Nephron progenitor cell (in vitro differentiated cells): ENCODE measurements around the gene LAMTOR2.
A peak's percentile ranks its signal among the peaks of the same experiment; 100 is the strongest.

Source experiments
- DNase-seq: peaks from one replicate; pipeline ENCODE4 v3.0.0; 2021
- H3K27ac Mint-ChIP-seq: 2 replicates; pipeline ENCODE4 v1.8.0; 2021; ENCODE audit warnings: mild to moderate bottlenecking, moderate library complexity, mixed read lengths
- H3K27me3 Mint-ChIP-seq: 2 replicates; pipeline ENCODE4 v1.8.0; 2021; ENCODE audit warnings: mild to moderate bottlenecking, low read depth, mixed read lengths; ENCODE audit not compliant: poor library complexity
- H3K36me3 Mint-ChIP-seq: 2 replicates; pipeline ENCODE4 v1.8.0; 2021; ENCODE audit warnings: low read depth, mixed read lengths
- H3K4me1 Mint-ChIP-seq: 2 replicates; pipeline ENCODE4 v1.8.0; 2021; ENCODE audit warnings: mixed read lengths
- H3K4me3 Mint-ChIP-seq: 2 replicates; pipeline ENCODE4 v1.8.0; 2021; ENCODE audit warnings: mild to moderate bottlenecking, moderate library complexity, mixed read lengths
- H3K9me3 Mint-ChIP-seq: 2 replicates; pipeline ENCODE4 v1.8.0; 2021; ENCODE audit warnings: mild to moderate bottlenecking, moderate library complexity, mixed read lengths
- TF ChIP-seq, protein P1 (sequence below): fragments of 200-600 bp; sonication (generic); IDR thresholded peaks from 2 replicates; pipeline ENCODE4 v1.5.0; 2021; ENCODE audit warnings: antibody characterized with exemption

LAMTOR2 gene

DNA sequence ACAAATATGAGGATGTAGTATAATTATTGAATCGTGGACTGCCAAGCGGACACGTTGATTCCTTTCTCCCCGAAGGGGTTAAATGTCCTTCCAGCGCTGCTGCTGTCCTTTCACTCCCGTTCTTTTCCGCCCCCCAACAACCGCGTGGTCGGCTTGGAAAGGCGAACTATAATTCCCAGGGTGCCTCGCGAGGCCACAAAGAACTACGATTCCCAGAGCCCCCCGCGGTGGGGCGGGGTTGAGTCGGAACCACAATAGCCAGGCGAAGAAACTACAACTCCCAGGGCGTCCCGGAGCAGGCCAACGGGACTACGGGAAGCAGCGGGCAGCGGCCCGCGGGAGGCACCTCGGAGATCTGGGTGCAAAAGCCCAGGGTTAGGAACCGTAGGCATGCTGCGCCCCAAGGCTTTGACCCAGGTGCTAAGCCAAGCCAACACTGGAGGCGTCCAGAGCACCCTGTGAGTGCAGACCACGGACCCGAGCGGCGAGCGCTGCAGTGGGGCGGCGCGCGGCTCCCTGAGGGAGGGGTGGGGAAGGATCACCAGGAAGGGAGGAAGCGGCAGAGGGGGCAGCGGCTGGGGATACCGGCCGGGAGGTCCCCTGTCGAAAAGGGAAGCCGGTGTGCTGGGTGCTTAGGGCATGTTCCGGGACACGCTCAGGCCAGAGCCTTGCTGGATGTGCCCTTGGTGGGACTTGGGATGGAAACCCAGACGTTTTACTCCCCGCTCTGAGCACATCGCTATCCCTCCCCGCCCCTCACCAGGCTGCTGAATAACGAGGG lies at the start of gene LAMTOR2:
Gene LAMTOR2, plus strand, starts transcription at position 283 of the 781 bp plus-strand sequence. Its CDS starts 108 bp downstream, at position 391.
- peak; percentile 97 for DNase-seq
- Mint-ChIP-seq H3K9me3 (no peaks in the 10 kb centered on the region), H3K4me1 (peaks cover 32% of the 10 kb centered on the region), H3K27me3 (no peaks in the 10 kb centered on the region), H3K36me3 (peaks cover 33% of the 10 kb centered on the region), H3K4me3 (peak within 1 kb of the TSS; percentile 96), H3K27ac (peak within 1 kb of the TSS; percentile 100)
- TF ChIP-seq, protein P1, sequence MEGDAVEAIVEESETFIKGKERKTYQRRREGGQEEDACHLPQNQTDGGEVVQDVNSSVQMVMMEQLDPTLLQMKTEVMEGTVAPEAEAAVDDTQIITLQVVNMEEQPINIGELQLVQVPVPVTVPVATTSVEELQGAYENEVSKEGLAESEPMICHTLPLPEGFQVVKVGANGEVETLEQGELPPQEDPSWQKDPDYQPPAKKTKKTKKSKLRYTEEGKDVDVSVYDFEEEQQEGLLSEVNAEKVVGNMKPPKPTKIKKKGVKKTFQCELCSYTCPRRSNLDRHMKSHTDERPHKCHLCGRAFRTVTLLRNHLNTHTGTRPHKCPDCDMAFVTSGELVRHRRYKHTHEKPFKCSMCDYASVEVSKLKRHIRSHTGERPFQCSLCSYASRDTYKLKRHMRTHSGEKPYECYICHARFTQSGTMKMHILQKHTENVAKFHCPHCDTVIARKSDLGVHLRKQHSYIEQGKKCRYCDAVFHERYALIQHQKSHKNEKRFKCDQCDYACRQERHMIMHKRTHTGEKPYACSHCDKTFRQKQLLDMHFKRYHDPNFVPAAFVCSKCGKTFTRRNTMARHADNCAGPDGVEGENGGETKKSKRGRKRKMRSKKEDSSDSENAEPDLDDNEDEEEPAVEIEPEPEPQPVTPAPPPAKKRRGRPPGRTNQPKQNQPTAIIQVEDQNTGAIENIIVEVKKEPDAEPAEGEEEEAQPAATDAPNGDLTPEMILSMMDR: no peak

DNA sequence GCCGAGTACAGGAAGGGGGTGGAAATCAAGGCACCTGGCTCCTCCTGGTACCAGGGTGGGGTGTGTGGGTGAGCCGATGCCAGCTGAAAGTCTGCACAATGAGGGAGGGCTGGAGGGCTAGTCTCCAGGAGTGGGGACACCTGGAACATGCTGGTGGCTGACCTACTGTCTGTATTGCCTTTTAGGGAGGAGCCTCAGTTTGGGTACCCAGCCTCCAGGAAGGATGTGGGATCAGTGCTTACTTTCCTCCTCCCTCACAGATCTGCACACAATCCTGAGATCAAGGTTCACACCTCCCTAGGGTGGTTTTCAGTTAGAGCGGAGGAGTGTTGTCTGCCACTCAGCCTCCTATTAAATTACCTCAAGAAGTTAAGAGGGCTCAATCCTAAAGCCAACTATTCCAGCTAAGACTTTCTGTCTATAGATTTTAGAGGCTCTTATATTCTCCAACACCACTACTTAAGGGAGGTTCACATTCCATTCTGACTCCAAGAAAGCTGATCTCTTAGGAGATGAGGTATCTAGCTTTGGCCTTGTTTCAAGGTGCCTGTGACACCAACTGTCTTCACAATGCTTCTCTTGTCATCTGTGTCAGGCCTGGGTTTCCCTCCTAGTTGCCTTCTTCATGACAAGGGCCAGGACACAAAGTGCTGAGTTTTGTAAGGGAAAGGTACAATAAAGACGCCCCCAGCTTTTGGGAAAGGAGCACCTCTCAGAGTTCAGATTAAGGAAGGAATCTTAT lies 49.6 kb upstream of the LAMTOR2 start:
- peak overlapping the region; percentile 76 for H3K27ac Mint-ChIP-seq
- TF ChIP-seq, protein P1: no peak
- peaks cover 58% of the 10 kb centered on the region for H3K4me1 Mint-ChIP-seq
- no peak overlapping the region for H3K4me3 Mint-ChIP-seq
- no peaks in the 10 kb centered on the region for H3K9me3 Mint-ChIP-seq
- H3K36me3 Mint-ChIP-seq: peaks cover 23% of the 10 kb centered on the region
- peaks cover 2% of the 10 kb centered on the region for H3K27me3 Mint-ChIP-seq
- no peak for DNase-seq

DNA sequence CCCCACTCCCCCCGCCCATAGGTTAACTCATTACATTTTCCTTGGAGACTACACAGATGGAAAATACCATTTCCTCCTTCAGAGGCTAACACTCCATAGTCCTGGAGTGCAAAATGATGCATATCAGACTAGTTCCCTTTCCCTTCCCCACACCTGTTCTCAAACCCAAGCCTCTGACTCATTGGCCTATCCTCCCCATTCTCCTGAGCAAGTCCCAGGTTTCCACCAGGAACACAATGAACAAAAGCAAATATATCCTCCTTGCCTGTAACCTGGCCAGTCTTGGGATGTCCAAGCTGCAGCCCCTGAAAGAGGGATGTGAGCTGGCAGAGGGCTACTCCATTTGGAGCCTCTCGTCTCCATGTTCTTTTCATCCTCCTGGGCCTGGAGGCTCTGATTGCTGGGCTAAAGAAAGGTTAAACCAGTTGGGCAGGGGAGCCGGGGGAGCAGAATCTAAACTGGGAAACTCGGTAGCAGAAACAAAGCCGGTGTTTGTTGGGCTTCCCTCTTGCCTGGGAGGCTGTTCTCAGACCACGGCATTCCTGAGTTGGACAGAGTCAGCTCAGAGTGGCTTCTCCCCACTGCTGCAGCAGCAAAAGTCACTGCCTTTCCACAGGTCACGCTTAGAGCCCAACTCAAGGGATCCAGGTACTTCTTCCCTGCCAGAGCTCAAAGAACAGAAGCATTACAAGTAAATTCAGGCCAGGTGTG lies 47.8 kb upstream of the LAMTOR2 start:
- TF ChIP-seq, protein P1: no peak
- H3K27me3 Mint-ChIP-seq: peaks cover 2% of the 10 kb centered on the region
- H3K27ac Mint-ChIP-seq: peak overlapping the region; percentile 52
- H3K4me1 Mint-ChIP-seq: peaks cover 57% of the 10 kb centered on the region
- no peak overlapping the region for H3K4me3 Mint-ChIP-seq
- H3K36me3 Mint-ChIP-seq: peaks cover 39% of the 10 kb centered on the region
- H3K9me3 Mint-ChIP-seq: no peaks in the 10 kb centered on the region
- no peak for DNase-seq

DNA sequence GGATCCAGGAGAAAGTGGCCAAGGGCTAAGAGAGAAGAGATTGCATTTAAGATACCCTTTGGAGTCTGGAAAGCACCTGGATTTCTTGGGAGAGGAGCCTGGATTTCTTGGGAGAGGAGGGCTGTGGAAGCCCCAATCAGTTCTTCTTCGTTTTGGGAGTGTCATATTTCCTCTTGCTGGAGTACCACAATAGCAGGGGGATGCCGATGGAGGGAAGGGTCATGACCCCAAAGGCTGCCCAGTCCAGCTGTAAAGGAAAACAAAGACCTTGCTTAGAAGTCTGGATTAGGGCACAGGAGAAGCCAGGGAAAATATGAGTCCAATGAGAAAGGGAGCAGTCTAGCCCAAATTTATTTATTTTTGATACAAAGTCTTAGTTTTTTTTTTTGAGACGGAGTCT lies 45.2 kb upstream of the LAMTOR2 start:
- DNase-seq: peak; percentile 40
- H3K4me1 Mint-ChIP-seq: peaks cover 42% of the 10 kb centered on the region
- no peaks in the 10 kb centered on the region for H3K9me3 Mint-ChIP-seq
- peaks cover 2% of the 10 kb centered on the region for H3K27me3 Mint-ChIP-seq
- peak overlapping the region; percentile 50 for H3K4me3 Mint-ChIP-seq
- peak overlapping the region; percentile 97 for H3K27ac Mint-ChIP-seq
- TF ChIP-seq, protein P1: no peak
- peaks cover 65% of the 10 kb centered on the region for H3K36me3 Mint-ChIP-seq

DNA sequence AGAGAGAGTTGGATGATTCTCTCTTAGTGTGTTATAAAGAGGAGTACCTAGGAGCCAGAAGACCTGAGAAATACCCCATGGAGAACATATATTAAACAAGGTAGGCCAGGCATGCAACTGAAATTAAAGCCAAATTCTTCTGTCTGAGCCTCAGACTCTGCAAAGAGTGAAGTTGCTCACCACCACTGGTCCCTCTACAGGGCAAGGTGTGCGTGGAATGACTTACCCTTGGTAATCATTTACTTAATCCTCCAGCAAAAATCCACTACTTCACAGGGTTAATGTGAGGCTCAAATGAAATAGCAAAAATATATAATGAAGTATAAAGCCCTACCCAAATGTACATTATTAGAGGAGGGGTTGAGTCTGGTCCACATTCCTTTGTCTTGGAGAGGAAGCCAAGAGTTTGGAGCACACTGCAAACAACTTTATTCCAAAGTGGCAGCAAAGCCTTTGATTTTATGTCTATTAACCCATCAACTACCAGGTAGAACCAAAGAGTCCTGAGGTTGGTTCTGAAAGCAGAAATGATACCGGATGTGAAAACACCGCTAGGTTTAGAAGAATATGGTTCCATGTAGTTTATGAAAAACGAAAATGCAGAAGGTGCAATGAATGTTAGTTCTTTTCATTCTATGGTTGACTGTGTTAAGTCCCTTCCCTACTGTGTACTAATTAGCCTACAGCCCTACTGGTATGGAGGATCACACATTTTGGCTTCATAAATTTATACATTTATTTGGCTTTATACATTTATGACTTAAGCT lies 42.3 kb upstream of the LAMTOR2 start:
- Mint-ChIP-seq H3K9me3 (no peaks in the 10 kb centered on the region), H3K36me3 (peaks cover 75% of the 10 kb centered on the region), H3K27me3 (no peaks in the 10 kb centered on the region), H3K27ac (no peak overlapping the region), H3K4me1 (peaks cover 28% of the 10 kb centered on the region), H3K4me3 (no peak overlapping the region)
- TF ChIP-seq, protein P1: no peak
- DNase-seq: no peak
